GM13977 (cell line): Measurements from ENCODE around the gene RASSF5.

Experiments used
- DNase-seq: peaks from one replicate; pipeline ENCODE4 v3.0.0; 2012; ENCODE audit warnings: low spot score
- in situ Hi-C: fragments of 300-500 bp; cut with MboI; formaldehyde crosslinking; loops from one replicate; pipeline ENCODE4 v1.12.0; 2022; ENCODE audit warnings: low sequenced_read_pairs, low pct_unique_long_range_greater_than_20kb, mixed read lengths, inconsistent platforms; ENCODE audit not compliant: unreplicated experiment
- TF ChIP-seq, protein P1 (sequence below): IDR thresholded peaks from 2 replicates; pipeline ENCODE4 v1.5.1; 2012; ENCODE audit warnings: mild to moderate bottlenecking, control low read depth; ENCODE audit not compliant: insufficient read depth; ENCODE audit errors: extremely low read depth, missing control alignments

RASSF5 gene

GRCh38 chr1:206631085-206631509, 123.8 kb downstream of the RASSF5 start:
- peak; percentile 71 for DNase-seq
- in situ Hi-C loops: no loop called here
- TF ChIP-seq, protein P1, sequence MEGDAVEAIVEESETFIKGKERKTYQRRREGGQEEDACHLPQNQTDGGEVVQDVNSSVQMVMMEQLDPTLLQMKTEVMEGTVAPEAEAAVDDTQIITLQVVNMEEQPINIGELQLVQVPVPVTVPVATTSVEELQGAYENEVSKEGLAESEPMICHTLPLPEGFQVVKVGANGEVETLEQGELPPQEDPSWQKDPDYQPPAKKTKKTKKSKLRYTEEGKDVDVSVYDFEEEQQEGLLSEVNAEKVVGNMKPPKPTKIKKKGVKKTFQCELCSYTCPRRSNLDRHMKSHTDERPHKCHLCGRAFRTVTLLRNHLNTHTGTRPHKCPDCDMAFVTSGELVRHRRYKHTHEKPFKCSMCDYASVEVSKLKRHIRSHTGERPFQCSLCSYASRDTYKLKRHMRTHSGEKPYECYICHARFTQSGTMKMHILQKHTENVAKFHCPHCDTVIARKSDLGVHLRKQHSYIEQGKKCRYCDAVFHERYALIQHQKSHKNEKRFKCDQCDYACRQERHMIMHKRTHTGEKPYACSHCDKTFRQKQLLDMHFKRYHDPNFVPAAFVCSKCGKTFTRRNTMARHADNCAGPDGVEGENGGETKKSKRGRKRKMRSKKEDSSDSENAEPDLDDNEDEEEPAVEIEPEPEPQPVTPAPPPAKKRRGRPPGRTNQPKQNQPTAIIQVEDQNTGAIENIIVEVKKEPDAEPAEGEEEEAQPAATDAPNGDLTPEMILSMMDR: peak; percentile 48

GRCh38 chr1:206633708-206634121, 126.4 kb downstream of the RASSF5 start:
- no peak for DNase-seq
- TF ChIP-seq, protein P1: no peak
- in situ Hi-C loops: no loop called here

- in situ Hi-C loops: no loop called here
- TF ChIP-seq, protein P1: peak; percentile 82
- DNase-seq: peak; percentile 56
Observed at GRCh38 chr1:206634365-206635079, 127.2 kb downstream of the RASSF5 start.

DNA sequence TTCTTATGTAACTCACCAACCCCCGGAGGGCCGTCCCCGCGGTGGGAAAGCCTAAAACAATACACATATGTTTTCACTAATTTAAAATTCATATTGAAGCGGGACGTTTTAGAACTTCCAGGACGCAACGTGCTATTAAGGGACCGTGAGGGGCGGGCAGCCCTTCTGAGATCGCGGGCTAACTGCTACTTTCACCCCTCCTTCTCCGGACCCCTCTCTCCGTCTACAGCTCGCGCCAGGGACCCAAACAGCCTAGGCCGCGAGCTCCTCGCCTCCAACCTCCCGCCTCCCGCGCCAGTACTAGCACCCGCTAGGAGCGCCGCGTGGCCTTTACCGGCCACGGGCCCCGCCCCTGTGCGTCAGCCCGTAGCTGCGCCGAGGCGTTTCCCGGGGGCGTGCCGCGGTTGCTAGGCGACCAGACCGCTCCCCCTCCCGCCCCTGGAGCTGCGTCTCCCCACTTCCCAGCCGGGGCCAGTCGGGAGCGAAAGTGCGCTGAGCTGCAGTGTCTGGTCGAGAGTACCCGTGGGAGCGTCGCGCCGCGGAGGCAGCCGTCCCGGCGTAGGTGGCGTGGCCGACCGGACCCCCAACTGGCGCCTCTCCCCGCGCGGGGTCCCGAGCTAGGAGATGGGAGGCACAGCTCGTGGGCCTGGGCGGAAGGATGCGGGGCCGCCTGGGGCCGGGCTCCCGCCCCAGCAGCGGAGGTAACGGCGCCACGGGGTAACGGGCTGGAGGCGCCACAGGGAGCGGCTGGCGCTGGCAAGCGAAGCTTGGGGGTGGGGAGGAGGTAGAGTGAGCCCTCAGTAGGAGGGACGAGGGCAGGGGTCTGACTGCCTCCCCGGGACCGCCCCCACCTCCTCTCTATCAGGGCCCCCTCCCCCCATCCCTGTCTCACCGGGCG, 128.0 kb downstream of the RASSF5 start, which contains the start of gene DYRK3:
Gene DYRK3 (plus strand): TSS at position 457 of the 898 bp plus-strand sequence. CDS start 168 bp downstream, at position 625.
- TF ChIP-seq, protein P1: no peak
- peak; percentile 94 for DNase-seq
- in situ Hi-C loops: no loop called here

- no peak for DNase-seq
- TF ChIP-seq, protein P1: no peak
- in situ Hi-C loops: no loop called here
Observed at GRCh38 chr1:206635978-206636345, 128.6 kb downstream of the RASSF5 start.

DNA sequence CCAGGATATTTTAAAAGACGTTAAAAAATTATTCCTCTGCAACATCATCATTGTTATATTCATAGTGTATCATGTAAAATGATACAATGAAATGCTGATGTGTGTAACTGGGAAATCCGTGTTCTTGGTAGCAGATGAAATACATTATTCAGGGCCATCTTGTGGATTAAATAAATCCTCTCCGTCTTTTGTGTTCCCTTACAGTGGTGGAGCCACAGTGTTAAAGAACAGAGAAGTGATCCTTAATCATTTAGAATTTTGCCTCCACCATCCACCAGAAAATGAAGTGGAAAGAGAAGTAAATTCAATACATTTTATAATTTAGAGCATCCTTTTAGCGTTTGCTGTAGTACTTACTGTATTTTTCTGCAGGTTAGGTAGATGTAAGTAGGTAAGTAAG, 129.3 kb downstream of the RASSF5 start:
- in situ Hi-C loops: no loop called here
- DNase-seq: no peak
- TF ChIP-seq, protein P1: no peak
